Duodenal mucosa (tissue), 2 donors: ENCODE results near the gene COA4.

ENCODE experiments used
- H3K27ac ChIP-seq: one replicate; pipeline ENCODE4 v1.7.0; 2013; ENCODE audit warnings: low read depth, low read length
- H3K27me3 ChIP-seq, 2 donors: one replicate each; pipeline ENCODE4 v1.7.0; 2013; ENCODE audit warnings: low read length in 2 of 2, control low read depth in 1 of 2; ENCODE audit not compliant: insufficient read depth in 2 of 2, control insufficient read depth in 1 of 2
- H3K36me3 ChIP-seq, 2 donors: one replicate each; pipeline ENCODE4 v1.7.0; 2013; ENCODE audit warnings: low read length in 2 of 2, control low read depth in 1 of 2; ENCODE audit not compliant: insufficient read depth in 2 of 2, control insufficient read depth in 1 of 2
- H3K4me1 ChIP-seq, 2 donors: one replicate each; pipeline ENCODE4 v1.7.0; 2013; ENCODE audit warnings: low read length in 2 of 2, control low read depth in 1 of 2; ENCODE audit not compliant: insufficient read depth in 2 of 2, control insufficient read depth in 1 of 2
- H3K4me3 ChIP-seq, 2 donors: one replicate each; pipeline ENCODE4 v1.7.0; 2013; ENCODE audit warnings: low read length in 2 of 2, low read depth in 1 of 2
- H3K9ac ChIP-seq, 2 donors: one replicate each; pipeline ENCODE4 v1.7.0; 2013; ENCODE audit warnings: low read length in 2 of 2, low read depth in 1 of 2
- H3K9me3 ChIP-seq, 2 donors: one replicate each; pipeline ENCODE4 v1.7.0; 2013; ENCODE audit warnings: low read length in 2 of 2, control low read depth in 1 of 2; ENCODE audit not compliant: control insufficient read depth in 1 of 2

Gene COA4

DNA sequence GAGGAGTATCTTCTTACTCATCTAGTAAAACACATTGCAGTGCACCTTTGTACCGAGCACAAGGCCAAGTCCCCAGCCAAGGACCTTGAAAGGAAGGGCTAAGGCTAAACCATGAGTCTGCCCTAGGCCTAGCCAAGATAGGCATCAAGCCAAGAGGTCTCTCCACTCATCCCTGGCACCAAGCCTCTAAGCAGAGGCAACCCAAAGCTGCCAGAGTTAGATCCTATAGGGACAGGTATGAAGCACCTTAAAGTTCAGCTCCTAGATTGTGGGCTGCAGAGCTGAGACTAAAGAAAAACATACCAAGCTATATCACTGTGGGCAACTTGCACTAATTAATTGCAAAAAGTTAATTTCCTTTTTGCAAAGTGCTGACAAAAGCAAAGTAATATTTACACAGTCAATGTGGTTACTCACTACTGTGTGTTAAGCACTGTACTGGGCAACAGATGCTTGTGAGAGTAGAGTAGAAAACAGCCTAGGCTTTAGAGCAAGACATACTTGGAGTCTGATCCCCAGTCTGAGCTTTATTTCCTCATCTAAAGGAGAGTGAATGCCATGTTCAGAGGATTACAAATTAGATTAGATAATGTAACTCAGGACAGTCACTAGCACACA is 7.2 kb downstream of the COA4 start:
- Histone ChIP-seq H3K27ac (no peak overlapping the region), H3K36me3 (peaks cover 0 to 39% of the 10 kb centered on the region in 2 donors), H3K4me3 (no peak overlapping the region), H3K9ac (peak overlapping the region in 1 of 2 donors; percentile 30), H3K27me3 (no peaks in the 10 kb centered on the region), H3K9me3 (no peaks in the 10 kb centered on the region), H3K4me1 (peaks cover 14 to 16% of the 10 kb centered on the region in 2 donors)

DNA sequence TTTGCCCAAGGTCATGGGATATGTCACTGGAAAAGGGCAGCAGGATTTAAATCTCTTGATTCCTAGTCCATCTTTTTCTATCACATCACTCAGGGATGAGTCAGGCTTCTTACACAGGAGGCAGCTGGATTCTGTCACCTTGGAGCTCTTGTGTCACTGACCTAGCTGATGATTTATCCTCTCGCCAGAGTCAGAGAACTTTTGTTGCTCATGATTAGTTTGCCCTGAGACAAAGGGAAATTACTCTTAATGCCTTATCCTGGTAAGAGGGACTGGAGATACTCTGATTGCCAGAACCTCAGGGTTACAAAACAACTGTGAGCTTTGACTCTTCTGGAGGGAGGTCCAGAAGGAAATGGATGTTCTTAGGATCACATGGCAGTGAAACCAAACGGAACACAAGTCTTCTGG is 10.1 kb downstream of the COA4 start:
- Histone ChIP-seq H3K9ac (no peak overlapping the region), H3K4me3 (no peak overlapping the region), H3K27me3 (no peaks in the 10 kb centered on the region), H3K9me3 (no peaks in the 10 kb centered on the region), H3K4me1 (peaks cover 14 to 16% of the 10 kb centered on the region in 2 donors), H3K36me3 (peaks cover 2 to 32% of the 10 kb centered on the region in 2 donors), H3K27ac (no peak overlapping the region)

DNA sequence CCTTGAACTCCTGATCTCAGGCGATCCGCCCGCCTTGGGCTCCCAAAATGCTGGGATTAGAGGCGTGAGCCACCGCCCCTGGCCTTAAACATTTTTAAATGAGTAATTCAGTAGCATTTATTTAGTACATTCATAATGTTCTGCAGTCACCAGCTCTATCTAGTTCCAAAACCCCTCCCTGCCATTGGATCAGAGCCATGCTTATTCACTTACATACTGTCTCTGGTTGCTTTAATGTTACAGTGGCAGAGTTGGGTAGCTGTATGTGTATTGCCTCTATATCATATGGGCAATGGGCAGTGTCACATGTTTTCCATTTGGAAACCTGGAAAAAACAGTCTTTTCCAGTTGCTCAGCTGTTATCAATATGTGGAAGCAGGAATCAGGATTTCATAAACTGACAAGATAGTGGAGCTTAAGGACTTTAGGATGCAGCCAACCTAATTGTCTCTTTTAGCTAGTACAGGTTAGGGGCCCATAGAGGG is 10.5 kb downstream of the COA4 start:
- peaks cover 14 to 16% of the 10 kb centered on the region in 2 donors for H3K4me1 ChIP-seq
- H3K36me3 ChIP-seq, result peaks cover 2 to 30% of the 10 kb centered on the region in 2 donors
- no peaks in the 10 kb centered on the region for H3K27me3 ChIP-seq
- no peak overlapping the region for H3K27ac ChIP-seq
- no peak overlapping the region for H3K9ac ChIP-seq
- no peak overlapping the region for H3K4me3 ChIP-seq
- no peaks in the 10 kb centered on the region for H3K9me3 ChIP-seq

DNA sequence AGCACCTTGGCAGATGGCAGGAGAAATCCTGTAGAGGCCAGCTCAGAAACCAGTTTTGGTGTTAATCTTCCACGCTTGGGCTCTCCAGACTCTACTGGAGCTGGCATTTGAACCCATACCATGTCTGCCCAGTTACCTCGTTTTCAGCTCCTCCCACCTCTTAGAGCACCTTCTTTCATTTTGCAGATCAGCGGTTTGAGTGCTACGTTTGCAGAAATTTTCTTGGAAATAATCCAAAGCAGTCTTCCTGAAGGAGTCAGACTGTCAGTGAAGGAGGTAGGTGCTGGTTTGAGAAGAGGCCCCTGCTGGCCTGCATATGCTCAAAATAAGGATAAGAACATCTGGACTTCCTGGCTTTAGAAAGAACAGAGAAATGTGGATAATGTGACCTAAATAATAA is 13.7 kb downstream of the COA4 start:
- H3K9me3 ChIP-seq, result no peaks in the 10 kb centered on the region
- H3K4me1 ChIP-seq, result no peaks in the 10 kb centered on the region
- no peak overlapping the region for H3K9ac ChIP-seq
- no peaks in the 10 kb centered on the region for H3K27me3 ChIP-seq
- no peak overlapping the region for H3K4me3 ChIP-seq
- H3K36me3 ChIP-seq, result peaks cover 6 to 41% of the 10 kb centered on the region in 2 donors
- no peak overlapping the region for H3K27ac ChIP-seq

DNA sequence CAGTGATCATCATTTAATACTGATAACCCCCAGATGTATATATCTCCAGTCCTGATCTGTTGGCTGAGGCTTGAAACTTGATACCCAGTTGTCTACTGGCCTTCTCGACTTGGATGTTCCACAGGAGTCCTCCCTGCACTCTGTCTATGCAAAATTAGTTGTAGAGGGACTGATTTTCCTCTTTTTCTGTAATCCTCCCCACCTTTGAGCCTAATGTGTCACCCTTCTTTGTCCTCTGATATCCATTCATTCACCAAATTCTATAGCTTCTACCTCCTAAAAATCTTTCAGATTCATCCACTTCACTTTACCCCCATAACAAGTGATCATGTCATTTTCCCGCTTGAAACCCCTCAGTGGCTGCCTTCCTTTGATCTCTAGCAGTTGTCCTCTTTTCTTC is 16.4 kb downstream of the COA4 start:
- Histone ChIP-seq H3K4me3 (no peak overlapping the region), H3K27me3 (no peaks in the 10 kb centered on the region), H3K27ac (no peak overlapping the region), H3K9me3 (no peaks in the 10 kb centered on the region), H3K4me1 (no peaks in the 10 kb centered on the region), H3K36me3 (peaks cover 6 to 38% of the 10 kb centered on the region in 2 donors), H3K9ac (no peak overlapping the region)

DNA sequence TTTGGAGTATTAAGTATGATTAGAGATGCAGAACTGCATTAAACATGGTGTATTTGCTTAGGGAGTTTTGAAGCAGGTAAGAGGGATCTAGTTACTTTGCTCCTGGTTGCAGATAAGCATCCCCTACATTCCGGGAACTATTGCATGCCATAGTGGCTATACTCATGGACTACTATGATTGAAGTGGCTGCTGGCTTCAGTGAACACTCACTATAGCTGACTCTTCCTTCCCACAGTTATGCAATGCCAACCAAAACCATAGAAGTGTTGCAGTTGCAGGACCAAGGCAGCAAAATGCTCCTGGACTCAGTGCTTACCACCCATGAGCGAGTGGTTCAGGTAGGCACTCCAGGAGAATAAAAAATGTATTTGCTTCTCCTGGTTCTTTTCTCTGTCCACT is 17.0 kb downstream of the COA4 start:
- H3K27ac ChIP-seq, result no peak overlapping the region
- no peaks in the 10 kb centered on the region for H3K27me3 ChIP-seq
- H3K4me3 ChIP-seq, result no peak overlapping the region
- H3K4me1 ChIP-seq, result no peaks in the 10 kb centered on the region
- H3K9me3 ChIP-seq, result no peaks in the 10 kb centered on the region
- H3K36me3 ChIP-seq, result peaks cover 6 to 35% of the 10 kb centered on the region in 2 donors
- H3K9ac ChIP-seq, result no peak overlapping the region

DNA sequence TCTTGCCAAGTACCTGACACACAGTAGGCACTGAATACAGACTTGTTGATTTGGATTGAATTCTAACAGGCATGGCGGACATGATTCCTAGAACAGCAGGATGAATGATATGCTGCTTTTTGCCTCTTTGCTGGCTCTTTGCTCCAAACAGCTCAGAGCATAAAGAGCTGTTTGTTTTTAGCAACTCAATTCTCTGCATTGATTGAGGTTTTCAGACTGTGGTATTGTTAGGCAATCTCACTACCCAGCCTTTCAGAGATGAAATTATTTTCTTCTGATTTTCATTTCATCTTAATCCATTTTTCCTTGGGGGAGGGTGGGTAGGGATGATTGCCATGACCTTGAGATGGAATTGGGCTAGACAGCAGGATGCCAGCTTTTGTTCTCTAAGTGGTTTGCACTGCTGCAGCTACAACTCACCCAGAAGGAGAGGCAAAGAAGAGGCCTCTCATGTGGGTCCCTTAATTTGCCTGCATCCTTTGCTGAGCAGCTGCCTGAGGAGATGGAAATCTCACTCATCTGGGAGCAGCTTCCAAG is 20.5 kb downstream of the COA4 start:
- Histone ChIP-seq H3K27ac (no peak overlapping the region), H3K9me3 (no peaks in the 10 kb centered on the region), H3K9ac (no peak overlapping the region), H3K36me3 (peaks cover 8 to 17% of the 10 kb centered on the region in 2 donors), H3K27me3 (no peaks in the 10 kb centered on the region), H3K4me1 (no peaks in the 10 kb centered on the region), H3K4me3 (no peak overlapping the region)

DNA sequence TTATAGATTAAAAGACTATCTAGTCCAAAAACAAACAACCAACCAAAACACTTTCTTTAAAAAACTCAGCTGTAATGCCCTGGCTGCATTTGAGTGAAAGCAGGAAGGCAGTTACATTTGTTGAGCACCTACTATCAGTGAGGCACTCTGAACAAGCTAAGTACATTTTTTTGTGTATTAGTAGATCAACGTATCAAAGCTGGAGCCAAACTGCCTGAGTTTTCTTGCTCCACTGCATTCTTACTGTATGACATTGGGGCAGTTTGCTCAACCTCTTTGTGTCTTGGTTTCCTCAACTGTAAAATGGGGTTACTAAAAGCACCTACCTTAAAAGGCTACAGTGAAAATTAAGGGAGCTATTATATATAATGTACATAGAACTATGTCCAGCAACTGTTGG is 22.0 kb downstream of the COA4 start:
- Histone ChIP-seq H3K36me3 (peaks cover 5 to 7% of the 10 kb centered on the region in 2 donors), H3K4me3 (no peak overlapping the region), H3K9me3 (no peaks in the 10 kb centered on the region), H3K27me3 (no peaks in the 10 kb centered on the region), H3K4me1 (no peaks in the 10 kb centered on the region), H3K9ac (no peak overlapping the region), H3K27ac (no peak overlapping the region)

DNA sequence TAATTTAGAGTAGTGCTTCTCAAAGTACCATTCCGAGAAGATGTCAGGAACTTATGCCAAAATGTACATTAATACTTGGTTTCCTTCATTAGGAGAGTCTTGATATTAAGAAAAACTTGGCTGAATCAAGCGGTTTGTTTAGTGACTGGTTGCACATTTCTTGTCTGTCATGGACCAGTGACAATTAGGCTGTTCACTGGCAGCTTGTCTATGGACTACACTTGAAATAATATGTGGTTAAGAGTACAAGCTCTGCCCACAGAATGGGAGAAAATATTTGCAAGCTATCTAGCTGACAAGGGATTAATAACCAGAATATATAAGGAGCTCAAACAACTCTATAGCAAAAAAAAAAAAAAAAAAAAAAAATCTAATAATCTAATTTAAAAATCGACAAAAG is 24.6 kb downstream of the COA4 start:
- no peaks in the 10 kb centered on the region for H3K9me3 ChIP-seq
- H3K4me1 ChIP-seq, result no peaks in the 10 kb centered on the region
- peaks cover 4 to 7% of the 10 kb centered on the region in 2 donors for H3K36me3 ChIP-seq
- H3K9ac ChIP-seq, result no peak overlapping the region
- H3K27ac ChIP-seq, result no peak overlapping the region
- no peaks in the 10 kb centered on the region for H3K27me3 ChIP-seq
- H3K4me3 ChIP-seq, result no peak overlapping the region

DNA sequence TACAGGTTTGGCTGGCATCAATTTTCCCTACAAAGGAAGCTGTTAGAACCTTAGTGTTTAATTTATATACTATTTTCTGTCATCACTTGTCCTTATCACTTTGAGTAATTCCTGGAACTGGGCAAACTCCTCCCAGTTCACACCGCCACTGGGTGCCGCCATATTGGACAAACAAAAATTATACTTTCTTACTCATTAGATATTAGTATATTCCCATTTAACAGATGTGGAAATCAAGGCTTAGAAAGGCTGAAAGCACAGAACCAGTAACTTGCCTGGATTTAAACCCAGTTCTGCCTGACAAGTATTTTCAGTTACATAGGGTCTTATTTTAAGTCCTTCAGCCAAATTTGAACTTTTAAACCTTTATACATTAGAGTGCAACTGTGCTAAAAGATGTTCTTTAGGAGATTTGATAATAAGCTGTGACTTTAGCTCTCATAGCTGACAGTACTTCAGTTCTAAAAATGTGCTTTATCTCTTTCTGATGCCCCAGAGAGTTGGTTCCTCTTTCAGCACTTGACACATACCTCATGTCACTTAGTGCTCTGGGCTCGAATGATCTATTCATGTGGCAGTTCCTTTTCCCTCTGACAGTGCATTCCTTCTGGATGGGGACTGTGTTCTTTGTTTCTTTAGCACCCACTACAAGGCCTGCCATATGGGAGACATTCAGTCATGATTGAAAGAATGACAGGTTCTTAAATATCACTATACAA is 25.4 kb downstream of the COA4 start:
- Histone ChIP-seq H3K9ac (no peak overlapping the region), H3K9me3 (no peaks in the 10 kb centered on the region), H3K27ac (no peak overlapping the region), H3K27me3 (no peaks in the 10 kb centered on the region), H3K4me3 (no peak overlapping the region), H3K36me3 (peaks cover 4 to 7% of the 10 kb centered on the region in 2 donors), H3K4me1 (no peaks in the 10 kb centered on the region)
